ES-I3 (cell line): ENCODE measurements around the gene GP5.

Experiments
- H3K36me3 ChIP-seq: 2 replicates; pipeline ENCODE4 v1.6.1; 2013; ENCODE audit warnings: mild to moderate bottlenecking, low read length, control low read depth, moderate library complexity; ENCODE audit not compliant: insufficient read depth
- H3K4me1 ChIP-seq: 2 replicates; pipeline ENCODE4 v1.6.1; 2013; ENCODE audit warnings: mild to moderate bottlenecking, control low read depth, low read length; ENCODE audit not compliant: insufficient read depth
- H3K9ac ChIP-seq: 2 replicates; pipeline ENCODE4 v1.6.1; 2013; ENCODE audit warnings: low read depth, mild to moderate bottlenecking, low read length, moderate library complexity
- H3K9me3 ChIP-seq: 2 replicates; pipeline ENCODE4 v1.6.1; 2013; ENCODE audit warnings: mild to moderate bottlenecking, low read length, moderate library complexity; ENCODE audit not compliant: control insufficient read depth, insufficient read depth

Gene GP5

GRCh38 chr3:194390835-194391234 is 8.2 kb downstream of the GP5 start:
- no peaks in the 10 kb centered on the region for H3K36me3 ChIP-seq
- H3K9me3 ChIP-seq = no peaks in the 10 kb centered on the region
- no peak overlapping the region for H3K9ac ChIP-seq
- no peaks in the 10 kb centered on the region; the same call in 1 of the 2 replicates for H3K4me1 ChIP-seq

GRCh38 chr3:194389269-194389668 is 9.8 kb downstream of the GP5 start:
- H3K36me3 ChIP-seq = no peaks in the 10 kb centered on the region
- H3K9me3 ChIP-seq = no peaks in the 10 kb centered on the region
- H3K9ac ChIP-seq = no peak overlapping the region
- no peaks in the 10 kb centered on the region for H3K4me1 ChIP-seq

- Histone ChIP-seq H3K9me3 (no peaks in the 10 kb centered on the region), H3K36me3 (no peaks in the 10 kb centered on the region), H3K9ac (no peak overlapping the region), H3K4me1 (peaks cover 5% of the 10 kb centered on the region)
These were observed 11.1 kb downstream of the GP5 start for GRCh38 chr3:194387926-194388418.

- Histone ChIP-seq H3K9ac (no peak overlapping the region), H3K4me1 (peaks cover 10% of the 10 kb centered on the region), H3K36me3 (no peaks in the 10 kb centered on the region), H3K9me3 (no peaks in the 10 kb centered on the region)
These were observed 11.8 kb downstream of the GP5 start for GRCh38 chr3:194387276-194387675.

GRCh38 chr3:194386648-194387047 is 12.4 kb downstream of the GP5 start:
- Histone ChIP-seq H3K9me3 (no peaks in the 10 kb centered on the region), H3K4me1 (peaks cover 11% of the 10 kb centered on the region), H3K9ac (no peak overlapping the region), H3K36me3 (no peaks in the 10 kb centered on the region)

- Histone ChIP-seq H3K36me3 (no peaks in the 10 kb centered on the region), H3K4me1 (peaks cover 11% of the 10 kb centered on the region), H3K9me3 (no peaks in the 10 kb centered on the region), H3K9ac (no peak overlapping the region)
These were observed 13.0 kb downstream of the GP5 start for GRCh38 chr3:194386066-194386465.

- H3K9me3 ChIP-seq = no peaks in the 10 kb centered on the region
- H3K36me3 ChIP-seq = no peaks in the 10 kb centered on the region
- no peak overlapping the region for H3K9ac ChIP-seq
- peaks cover 23% of the 10 kb centered on the region for H3K4me1 ChIP-seq
These were observed 14.5 kb downstream of the GP5 start for GRCh38 chr3:194384569-194385001.

- Histone ChIP-seq H3K9ac (no peak overlapping the region), H3K9me3 (no peaks in the 10 kb centered on the region), H3K36me3 (no peaks in the 10 kb centered on the region), H3K4me1 (peaks cover 23% of the 10 kb centered on the region)
These were observed 14.9 kb downstream of the GP5 start for GRCh38 chr3:194384156-194384555.

- no peak overlapping the region for H3K9ac ChIP-seq
- H3K4me1 ChIP-seq = peaks cover 23% of the 10 kb centered on the region
- H3K9me3 ChIP-seq = no peaks in the 10 kb centered on the region
- H3K36me3 ChIP-seq = no peaks in the 10 kb centered on the region
These were observed 15.7 kb downstream of the GP5 start for GRCh38 chr3:194383276-194383940.

- no peaks in the 10 kb centered on the region for H3K36me3 ChIP-seq
- H3K4me1 ChIP-seq = peaks cover 23% of the 10 kb centered on the region
- no peaks in the 10 kb centered on the region for H3K9me3 ChIP-seq
- no peak overlapping the region for H3K9ac ChIP-seq
These were observed 16.2 kb downstream of the GP5 start for GRCh38 chr3:194382892-194383223.

- no peak overlapping the region for H3K9ac ChIP-seq
- H3K36me3 ChIP-seq = no peaks in the 10 kb centered on the region
- H3K4me1 ChIP-seq = peaks cover 23% of the 10 kb centered on the region
- H3K9me3 ChIP-seq = no peaks in the 10 kb centered on the region
These were observed 16.7 kb downstream of the GP5 start for GRCh38 chr3:194382196-194382891.

- H3K4me1 ChIP-seq = peaks cover 23% of the 10 kb centered on the region
These were observed 17.6 kb downstream of the GP5 start for GRCh38 chr3:194381460-194381875.

GRCh38 chr3:194380326-194380725 is 18.7 kb downstream of the GP5 start:
- H3K4me1 ChIP-seq = peaks cover 33% of the 10 kb centered on the region
- H3K9ac ChIP-seq = no peak overlapping the region
- no peaks in the 10 kb centered on the region for H3K9me3 ChIP-seq
- no peaks in the 10 kb centered on the region for H3K36me3 ChIP-seq

More at GRCh38 chr3:194381460-194381875, 17.6 kb downstream of the GP5 start:
- Histone ChIP-seq H3K9ac (no peak overlapping the region; the same call in 1 of the 2 replicates), H3K9me3 (no peaks in the 10 kb centered on the region), H3K36me3 (no peaks in the 10 kb centered on the region)

- Histone ChIP-seq H3K9me3 (no peaks in the 10 kb centered on the region), H3K9ac (no peak overlapping the region), H3K4me1 (peaks cover 36% of the 10 kb centered on the region), H3K36me3 (no peaks in the 10 kb centered on the region)
These were observed 19.4 kb downstream of the GP5 start for GRCh38 chr3:194379651-194380050.

GRCh38 chr3:194379231-194379630 is 19.8 kb downstream of the GP5 start:
- Histone ChIP-seq H3K9me3 (no peaks in the 10 kb centered on the region), H3K9ac (no peak overlapping the region), H3K36me3 (no peaks in the 10 kb centered on the region), H3K4me1 (peaks cover 36% of the 10 kb centered on the region)
